CD14-positive monocyte (primary cell): ENCODE results near the gene HIF1A. TPM values are rescaled to one million over a fixed set of nuclear protein-coding genes. Genes with fewer than 3 reads are reported as not detected.
A peak's percentile ranks its signal among the peaks of the same experiment; 100 is the strongest.

ENCODE experiments used
- DNase-seq, 3 donors: peaks; one replicate each; pipeline ENCODE4 v3.0.0-alpha.2; 2011 to 2022
- H2AFZ ChIP-seq: 2 replicates; pipeline ENCODE4 v1.6.0; 2012; ENCODE audit warnings: mild to moderate bottlenecking, low read depth, low read length, inconsistent platforms; ENCODE audit not compliant: insufficient read depth, poor library complexity, severe bottlenecking
- H3K27ac ChIP-seq, 2 donors: 1 replicate in 1 of 2; 2 replicates in 1 of 2; pipeline ENCODE4 v1.5.1; 2012 to 2013; ENCODE audit warnings: low read length in 2 of 2, control low read depth in 1 of 2, inconsistent platforms in 1 of 2, low read depth in 1 of 2, mild to moderate bottlenecking in 1 of 2
- H3K27me3 ChIP-seq, 2 donors: one replicate each; pipeline versions ENCODE4 v1.6.0 to v1.6.1; 2011 to 2013; ENCODE audit warnings: low read length in 2 of 2; ENCODE audit not compliant: control insufficient read depth in 2 of 2, insufficient read depth in 2 of 2
- H3K36me3 ChIP-seq, 2 donors: replicated peaks in 1 of 2; 1 replicate in 1 of 2; 2 replicates in 1 of 2; pipeline versions ENCODE4 v1.5.1 to v1.6.1; 2012 to 2013; ENCODE audit warnings: low read length in 2 of 2, control low read depth in 1 of 2, inconsistent platforms in 1 of 2, mild to moderate bottlenecking in 1 of 2; ENCODE audit not compliant: insufficient read depth in 2 of 2, control insufficient read depth in 1 of 2
- H3K4me1 ChIP-seq, 2 donors: 1 replicate in 1 of 2; 2 replicates in 1 of 2; pipeline versions ENCODE4 v1.5.1 to v1.6.1; 2012 to 2013; ENCODE audit warnings: low read length in 2 of 2, control low read depth in 1 of 2, inconsistent platforms in 1 of 2, mild to moderate bottlenecking in 1 of 2, moderate library complexity in 1 of 2; ENCODE audit not compliant: insufficient read depth in 2 of 2, control insufficient read depth in 1 of 2
- H3K4me2 ChIP-seq: replicated peaks from 2 replicates; pipeline ENCODE3; 2012; ENCODE audit warnings: low read length, moderate library complexity, mild to moderate bottlenecking; ENCODE audit not compliant: poor library complexity, severe bottlenecking; ENCODE audit errors: extremely low read depth
- H3K4me3 ChIP-seq, 3 experiments: fragments of 200-600 bp in 1 of 3; sonication (generic) in 1 of 3; replicated peaks in 1 of 3; 1 replicate in 2 of 3; 2 replicates in 1 of 3; pipeline ENCODE4 v1.5.1; 2011 to 2013; ENCODE audit warnings: low read length in 3 of 3, mild to moderate bottlenecking in 3 of 3, control low read depth in 2 of 3, low read depth in 2 of 3, inconsistent platforms in 1 of 3, moderate library complexity in 1 of 3
- H3K79me2 ChIP-seq: 2 replicates; pipeline ENCODE4 v1.6.0; 2012; ENCODE audit warnings: mild to moderate bottlenecking, control low read depth, inconsistent platforms, low read length, moderate library complexity; ENCODE audit not compliant: insufficient read depth
- H3K9ac ChIP-seq: 2 replicates; pipeline ENCODE4 v1.6.0; 2017; ENCODE audit warnings: low read length, mild to moderate bottlenecking; ENCODE audit not compliant: insufficient read depth, poor library complexity, severe bottlenecking
- H3K9me3 ChIP-seq, 2 donors: replicated peaks in 1 of 2; 1 replicate in 1 of 2; 2 replicates in 1 of 2; pipeline versions ENCODE4 v1.5.1 to v1.6.1; 2012 to 2013; ENCODE audit warnings: low read length in 2 of 2, control low read depth in 1 of 2; ENCODE audit not compliant: control insufficient read depth in 1 of 2, insufficient read depth in 1 of 2
- H4K20me1 ChIP-seq: 2 replicates; pipeline ENCODE4 v1.6.0; 2012; ENCODE audit warnings: mild to moderate bottlenecking, low read length, control low read depth, moderate library complexity; ENCODE audit not compliant: insufficient read depth
- H3K27ac Mint-ChIP-seq, 7 donors: one replicate each; pipeline ENCODE4 v1.8.0; 2020; ENCODE audit warnings: mild to moderate bottlenecking in 7 of 7, mixed read lengths in 7 of 7, moderate library complexity in 6 of 7, inconsistent platforms in 2 of 7
- H3K27me3 Mint-ChIP-seq, 3 donors: one replicate each; pipeline ENCODE4 v1.8.0; 2021 to 2022; ENCODE audit warnings: low read depth in 3 of 3, mild to moderate bottlenecking in 3 of 3, mixed read lengths in 3 of 3, moderate library complexity in 3 of 3, inconsistent platforms in 1 of 3
- H3K36me3 Mint-ChIP-seq, 2 donors: one replicate each; pipeline ENCODE4 v1.8.0; 2020; ENCODE audit warnings: mixed read lengths in 2 of 2, inconsistent platforms in 1 of 2, mild to moderate bottlenecking in 1 of 2
- H3K4me1 Mint-ChIP-seq: one replicate; pipeline ENCODE4 v1.8.0; 2020; ENCODE audit warnings: mild to moderate bottlenecking, mixed read lengths
- H3K4me3 Mint-ChIP-seq, 2 donors: one replicate each; pipeline ENCODE4 v1.8.0; 2020; ENCODE audit warnings: mild to moderate bottlenecking in 2 of 2, mixed read lengths in 2 of 2, moderate library complexity in 1 of 2
- H3K9me3 Mint-ChIP-seq, 7 donors: one replicate each; pipeline ENCODE4 v1.8.0; 2020 to 2022; ENCODE audit warnings: mixed read lengths in 7 of 7, mild to moderate bottlenecking in 6 of 7, moderate library complexity in 6 of 7, inconsistent platforms in 2 of 7
- CTCF ChIP-seq: fragments of 200-600 bp; IDR thresholded peaks from one replicate; pipeline ENCODE4 v1.8.0; 2022; ENCODE audit warnings: antibody characterized with exemption, mild to moderate bottlenecking
- WGBS: methylation state at CpG from one replicate; pipeline ENCODE4 v1.1.5; 2013; ENCODE audit warnings: missing lambda C conversion rate; ENCODE audit not compliant: insufficient coverage; 5-methylcytosine and 5-hydroxymethylcytosine counted together
- intact Hi-C, 2 donors: fragments of 100-400 bp; cut with micrococcal nuclease; formaldehyde crosslinking; loops; one replicate each; pipeline versions ENCODE4 v1.15.0 to v1.15.1; 2023
- polyA plus RNA-seq, 3 donors: library from polyadenylated mRNA; depleted of rRNA in 1 of 3; unstranded in 2 of 3; stranded (reverse) in 1 of 3; fragments of 300-500 nt in 2 of 3; fragments of >200 nt in 1 of 3; fragmentation: Illumina TruSeq in 2 of 3; gene quantifications; 1 replicate in 2 of 3; 2 replicates in 1 of 3; pipeline ENCODE4 v1.2.3, GENCODE V29; 2012 to 2021

Gene HIF1A
- polyA plus RNA-seq, 3 donors = 79.0 to 137 (median 137) TPM

- no peak for TF ChIP-seq CTCF
- H3K9me3 ChIP-seq = no peaks in the 10 kb centered on the region
- H3K36me3 ChIP-seq = no peaks in the 10 kb centered on the region
- H3K4me3 Mint-ChIP-seq = no peak overlapping the region
- no peaks in the 10 kb centered on the region for H4K20me1 ChIP-seq
- peaks cover 5 to 12% of the 10 kb centered on the region in 2 donors for H3K4me1 ChIP-seq
- H3K27ac ChIP-seq = no peak overlapping the region
- no peaks in the 10 kb centered on the region for H3K36me3 Mint-ChIP-seq
- H3K27me3 ChIP-seq = no peaks in the 10 kb centered on the region
- no peak overlapping the region for H3K4me3 ChIP-seq
- H3K9me3 Mint-ChIP-seq = peaks cover 0 to under 1% (median 0%) of the 10 kb centered on the region in 7 donors
- no peak overlapping the region for H2AFZ ChIP-seq
- no peak for DNase-seq
- peaks cover 0 to 4% (median 2%) of the 10 kb centered on the region in 3 donors for H3K27me3 Mint-ChIP-seq
- peaks cover 11% of the 10 kb centered on the region for H3K4me1 Mint-ChIP-seq
- H3K27ac Mint-ChIP-seq = peak overlapping the region in 1 of 7 donors; percentile 5
- intact Hi-C loops = no loop called here
- no peaks in the 10 kb centered on the region for H3K79me2 ChIP-seq
- H3K4me2 ChIP-seq = no peak overlapping the region
- no peak overlapping the region for H3K9ac ChIP-seq
These were observed 46.9 kb upstream of the HIF1A start for GRCh38 chr14:61648377-61648776.

GRCh38 chr14:61649283-61649682 is 46.0 kb upstream of the HIF1A start:
- no peaks in the 10 kb centered on the region for H3K36me3 Mint-ChIP-seq
- H3K9me3 Mint-ChIP-seq = no peaks in the 10 kb centered on the region
- DNase-seq = no peak
- no peak overlapping the region for H3K4me3 Mint-ChIP-seq
- Histone ChIP-seq H3K4me1 (peaks cover 4 to 12% of the 10 kb centered on the region in 2 donors), H3K27me3 (no peaks in the 10 kb centered on the region), H3K79me2 (no peaks in the 10 kb centered on the region), H3K4me2 (no peak overlapping the region), H3K9ac (no peak overlapping the region), H3K4me3 (no peak overlapping the region), H3K9me3 (no peaks in the 10 kb centered on the region), H2AFZ (no peak overlapping the region), H4K20me1 (no peaks in the 10 kb centered on the region), H3K27ac (no peak overlapping the region), H3K36me3 (no peaks in the 10 kb centered on the region)
- no peak overlapping the region for H3K27ac Mint-ChIP-seq
- intact Hi-C loops = no loop called here
- peaks cover 0 to 4% (median 2%) of the 10 kb centered on the region in 3 donors for H3K27me3 Mint-ChIP-seq
- WGBS = no CpG with 5 or more reads among the region's 4 CpGs
- H3K4me1 Mint-ChIP-seq = peaks cover 12% of the 10 kb centered on the region
- no peak for TF ChIP-seq CTCF
